Measurements from ENCODE around the gene RGS7. TPM values are rescaled to one million over a fixed set of nuclear protein-coding genes. Genes with fewer than 3 reads are reported as not detected.

Gene RGS7
- total RNA-seq, 1 experiment from 2014 or later, result 0.10 TPM

DNA sequence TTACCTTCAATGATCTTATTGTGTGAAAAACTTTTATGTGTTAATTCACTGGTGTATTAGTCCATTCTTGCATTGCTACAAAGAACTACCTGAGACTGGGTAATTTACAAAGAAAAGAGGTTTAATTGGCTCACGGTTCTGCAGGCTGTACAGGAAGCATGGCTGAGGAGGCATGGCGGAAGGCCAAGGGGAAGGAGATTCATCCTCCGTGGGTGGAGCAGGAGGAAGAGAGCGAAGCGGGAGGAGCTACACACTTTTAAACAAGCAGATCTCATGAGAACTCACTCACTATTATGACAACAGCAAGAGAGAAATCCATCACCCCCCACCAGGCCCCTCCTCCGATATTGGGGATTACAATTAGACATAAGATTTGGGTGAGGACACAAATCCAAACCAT is 44.2 kb upstream of the RGS7 start:
- no peaks in the 10 kb centered on the region for H3K4me1 ChIP-seq (ENCODE audit: control insufficient read depth, insufficient read depth, low read length)
- no peaks in the 10 kb centered on the region for H3K9me3 ChIP-seq (ENCODE audit: control insufficient read depth, insufficient read depth, low read depth, low read length)
- no peak overlapping the region for H3K4me3 ChIP-seq (ENCODE audit: low read depth in 2 of 2, low read length in 2 of 2)
- no peak for DNase-seq (ENCODE audit: low read depth, low spot score)
- intact Hi-C loops (cut with micrococcal nuclease; ENCODE audit: unreplicated experiment) (no loop called here), in situ Hi-C loops (cut with HindIII; ENCODE audit: low pct_unique_long_range_greater_than_20kb, low sequenced_read_pairs) (no loop called here)
- ChIA-PET CTCF (no interaction called here), POLR2A (no interaction called here)
- no peak for ATAC-seq
- no peaks in the 10 kb centered on the region for H3K27me3 ChIP-seq (ENCODE audit: control insufficient read depth, insufficient read depth, low read length)
- TF ChIP-seq, protein P1, sequence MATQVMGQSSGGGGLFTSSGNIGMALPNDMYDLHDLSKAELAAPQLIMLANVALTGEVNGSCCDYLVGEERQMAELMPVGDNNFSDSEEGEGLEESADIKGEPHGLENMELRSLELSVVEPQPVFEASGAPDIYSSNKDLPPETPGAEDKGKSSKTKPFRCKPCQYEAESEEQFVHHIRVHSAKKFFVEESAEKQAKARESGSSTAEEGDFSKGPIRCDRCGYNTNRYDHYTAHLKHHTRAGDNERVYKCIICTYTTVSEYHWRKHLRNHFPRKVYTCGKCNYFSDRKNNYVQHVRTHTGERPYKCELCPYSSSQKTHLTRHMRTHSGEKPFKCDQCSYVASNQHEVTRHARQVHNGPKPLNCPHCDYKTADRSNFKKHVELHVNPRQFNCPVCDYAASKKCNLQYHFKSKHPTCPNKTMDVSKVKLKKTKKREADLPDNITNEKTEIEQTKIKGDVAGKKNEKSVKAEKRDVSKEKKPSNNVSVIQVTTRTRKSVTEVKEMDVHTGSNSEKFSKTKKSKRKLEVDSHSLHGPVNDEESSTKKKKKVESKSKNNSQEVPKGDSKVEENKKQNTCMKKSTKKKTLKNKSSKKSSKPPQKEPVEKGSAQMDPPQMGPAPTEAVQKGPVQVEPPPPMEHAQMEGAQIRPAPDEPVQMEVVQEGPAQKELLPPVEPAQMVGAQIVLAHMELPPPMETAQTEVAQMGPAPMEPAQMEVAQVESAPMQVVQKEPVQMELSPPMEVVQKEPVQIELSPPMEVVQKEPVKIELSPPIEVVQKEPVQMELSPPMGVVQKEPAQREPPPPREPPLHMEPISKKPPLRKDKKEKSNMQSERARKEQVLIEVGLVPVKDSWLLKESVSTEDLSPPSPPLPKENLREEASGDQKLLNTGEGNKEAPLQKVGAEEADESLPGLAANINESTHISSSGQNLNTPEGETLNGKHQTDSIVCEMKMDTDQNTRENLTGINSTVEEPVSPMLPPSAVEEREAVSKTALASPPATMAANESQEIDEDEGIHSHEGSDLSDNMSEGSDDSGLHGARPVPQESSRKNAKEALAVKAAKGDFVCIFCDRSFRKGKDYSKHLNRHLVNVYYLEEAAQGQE (IDR thresholded peaks at IDR 0.05; ENCODE audit: insufficient read depth in 1 of 2, low read depth in 2 of 2, low read length in 1 of 2), result no peak
- no peak for TF ChIP-seq POLR2AphosphoS5 (IDR thresholded peaks at IDR 0.05; ENCODE audit: low read depth, low read length)
- no peak for TF ChIP-seq SIN3A (IDR thresholded peaks at IDR 0.05; ENCODE audit: borderline replicate concordance, insufficient read depth, low read depth, low read length)
- no peak for TF ChIP-seq TCF7L2 (IDR thresholded peaks at IDR 0.05; ENCODE audit: low read depth, low read length)
- TF ChIP-seq, protein P2, sequence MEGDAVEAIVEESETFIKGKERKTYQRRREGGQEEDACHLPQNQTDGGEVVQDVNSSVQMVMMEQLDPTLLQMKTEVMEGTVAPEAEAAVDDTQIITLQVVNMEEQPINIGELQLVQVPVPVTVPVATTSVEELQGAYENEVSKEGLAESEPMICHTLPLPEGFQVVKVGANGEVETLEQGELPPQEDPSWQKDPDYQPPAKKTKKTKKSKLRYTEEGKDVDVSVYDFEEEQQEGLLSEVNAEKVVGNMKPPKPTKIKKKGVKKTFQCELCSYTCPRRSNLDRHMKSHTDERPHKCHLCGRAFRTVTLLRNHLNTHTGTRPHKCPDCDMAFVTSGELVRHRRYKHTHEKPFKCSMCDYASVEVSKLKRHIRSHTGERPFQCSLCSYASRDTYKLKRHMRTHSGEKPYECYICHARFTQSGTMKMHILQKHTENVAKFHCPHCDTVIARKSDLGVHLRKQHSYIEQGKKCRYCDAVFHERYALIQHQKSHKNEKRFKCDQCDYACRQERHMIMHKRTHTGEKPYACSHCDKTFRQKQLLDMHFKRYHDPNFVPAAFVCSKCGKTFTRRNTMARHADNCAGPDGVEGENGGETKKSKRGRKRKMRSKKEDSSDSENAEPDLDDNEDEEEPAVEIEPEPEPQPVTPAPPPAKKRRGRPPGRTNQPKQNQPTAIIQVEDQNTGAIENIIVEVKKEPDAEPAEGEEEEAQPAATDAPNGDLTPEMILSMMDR (IDR thresholded peaks at IDR 0.05), result no peak
- no peak overlapping the region for H3K27ac ChIP-seq (ENCODE audit: low read length)
- H3K36me3 ChIP-seq (ENCODE audit: control insufficient read depth, insufficient read depth, low read length), result no peaks in the 10 kb centered on the region
- BruUV-seq (replicated peaks), result no TSS peak

DNA sequence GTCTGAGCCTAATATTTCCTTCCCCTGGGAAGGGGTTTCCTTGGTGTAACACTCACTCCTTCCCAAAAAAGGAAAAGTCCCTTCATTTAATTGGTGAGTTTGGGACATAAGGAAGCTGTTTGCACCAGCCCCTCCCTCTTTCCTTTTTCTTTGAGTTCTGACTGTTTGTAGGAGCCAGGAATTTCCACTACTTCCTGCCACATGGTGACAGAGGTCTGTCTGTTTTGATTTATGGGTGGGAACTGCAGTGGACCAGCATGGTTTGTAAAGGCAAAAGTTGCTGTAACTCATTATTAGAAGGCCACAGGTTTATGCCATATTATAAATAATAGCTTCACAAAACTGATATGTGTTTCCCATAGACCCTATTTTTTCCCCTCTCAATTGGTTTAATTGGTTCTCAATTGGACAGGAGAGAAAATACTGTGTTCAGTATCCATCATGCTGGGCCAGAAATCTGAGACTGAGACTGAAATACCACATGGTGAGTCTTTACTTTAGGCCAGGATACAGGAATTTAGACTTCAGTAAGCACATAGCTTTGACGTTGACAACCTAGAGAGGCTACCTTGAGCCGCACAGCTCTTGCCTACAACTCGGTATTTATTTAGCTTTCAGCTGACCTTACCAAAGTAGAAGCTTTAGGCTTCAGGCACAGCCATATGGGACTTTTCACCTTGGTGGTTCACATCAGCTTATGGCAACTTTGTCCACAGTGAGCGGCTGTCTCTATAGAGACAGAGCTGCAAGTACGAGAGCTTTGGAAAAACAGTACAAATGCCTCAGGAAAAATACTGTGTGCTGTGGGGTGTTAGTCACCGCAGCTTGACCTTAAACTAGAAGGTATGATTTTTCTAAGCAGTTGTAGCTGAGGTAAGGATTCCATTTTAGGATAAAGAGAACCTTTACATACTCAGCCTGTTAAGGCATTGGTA is 40.0 kb upstream of the RGS7 start:
- ATAC-seq (no peak), DNase-seq (ENCODE audit: low read depth, low spot score) (no peak)
- POLR2A ChIA-PET, result no interaction called here
- H3K4me1 ChIP-seq (ENCODE audit: control insufficient read depth, insufficient read depth, low read length), result no peaks in the 10 kb centered on the region
- BruUV-seq (replicated peaks), result no TSS peak
- CTCF ChIA-PET, result interaction anchor here (0.6 kb wide), 1 partner anchor 505 kb away, joined by 4 read pairs; no protein-coding TSS in a partner anchor
- TF ChIP-seq TCF7L2 (IDR thresholded peaks at IDR 0.05; ENCODE audit: low read depth, low read length) (no peak), POLR2AphosphoS5 (IDR thresholded peaks at IDR 0.05; ENCODE audit: low read depth, low read length) (no peak)
- TF ChIP-seq, protein P2 (IDR thresholded peaks at IDR 0.05), result no peak
- TF ChIP-seq, protein P1 (IDR thresholded peaks at IDR 0.05; ENCODE audit: insufficient read depth in 1 of 2, low read depth in 2 of 2, low read length in 1 of 2), result no peak
- H3K9me3 ChIP-seq (ENCODE audit: control insufficient read depth, insufficient read depth, low read depth, low read length), result no peaks in the 10 kb centered on the region
- intact Hi-C loops (cut with micrococcal nuclease; ENCODE audit: unreplicated experiment), result no loop called here
- in situ Hi-C loops (cut with HindIII; ENCODE audit: low pct_unique_long_range_greater_than_20kb, low sequenced_read_pairs), result no loop called here
- H3K27ac ChIP-seq (ENCODE audit: low read length), result no peak overlapping the region
- no peaks in the 10 kb centered on the region for H3K27me3 ChIP-seq (ENCODE audit: control insufficient read depth, insufficient read depth, low read length)
- H3K4me3 ChIP-seq (ENCODE audit: low read depth in 2 of 2, low read length in 2 of 2), result no peak overlapping the region
- H3K36me3 ChIP-seq (ENCODE audit: control insufficient read depth, insufficient read depth, low read length), result no peaks in the 10 kb centered on the region
